GM12865 (cell line): ENCODE measurements around the gene PLCB1.
A peak's percentile ranks its signal among the peaks of the same experiment; 100 is the strongest.
"Not testable (repeated sequence)": the region's sequence is repeated elsewhere in the genome, so short reads cannot be mapped to it uniquely, and the experiment has no call there.

Source experiments
- DNase-seq: peaks from one replicate; pipeline ENCODE4 v3.0.0; 2010; ENCODE audit warnings: low read depth
- H3K4me3 ChIP-seq: 2 replicates; pipeline ENCODE4 v1.5.1; 2011; ENCODE audit warnings: mild to moderate bottlenecking, low read depth, low read length, control low read depth
- CTCF ChIP-seq: IDR thresholded peaks from 2 replicates; pipeline ENCODE4 v1.5.1; 2011; ENCODE audit warnings: low read length, control low read depth, low read depth, inconsistent platforms; ENCODE audit not compliant: insufficient read depth; ENCODE audit errors: missing control alignments

Gene PLCB1

GRCh38 chr20:8812817-8813216 lies 680.8 kb downstream of the PLCB1 start:
- DNase-seq = no peak
- TF ChIP-seq CTCF = no peak
- no peak overlapping the region for H3K4me3 ChIP-seq

- no peak overlapping the region for H3K4me3 ChIP-seq
- DNase-seq = no peak
- no peak for TF ChIP-seq CTCF
Measured at GRCh38 chr20:8815208-8815607, 683.1 kb downstream of the PLCB1 start.

GRCh38 chr20:8829256-8829655 lies 697.2 kb downstream of the PLCB1 start:
- no peak for DNase-seq
- peak; percentile 4 for TF ChIP-seq CTCF
- no peak overlapping the region for H3K4me3 ChIP-seq

GRCh38 chr20:8834294-8834693 lies 702.2 kb downstream of the PLCB1 start:
- not testable (repeated sequence) for DNase-seq, H3K4me3 ChIP-seq

- DNase-seq = no peak
- TF ChIP-seq CTCF = no peak
Measured at GRCh38 chr20:8834851-8835250, 702.8 kb downstream of the PLCB1 start.

GRCh38 chr20:8837396-8837795 lies 705.3 kb downstream of the PLCB1 start:
- no peak overlapping the region for H3K4me3 ChIP-seq
- no peak for TF ChIP-seq CTCF
- no peak for DNase-seq

More at GRCh38 chr20:8834851-8835250, 702.8 kb downstream of the PLCB1 start:
- no peak overlapping the region for H3K4me3 ChIP-seq

GRCh38 chr20:8842525-8842924 lies 710.5 kb downstream of the PLCB1 start:
- no peak for TF ChIP-seq CTCF
- no peak for DNase-seq
- H3K4me3 ChIP-seq = no peak overlapping the region
